Measurements from ENCODE around the gene TTYH1.

The TTYH1 gene

DNA sequence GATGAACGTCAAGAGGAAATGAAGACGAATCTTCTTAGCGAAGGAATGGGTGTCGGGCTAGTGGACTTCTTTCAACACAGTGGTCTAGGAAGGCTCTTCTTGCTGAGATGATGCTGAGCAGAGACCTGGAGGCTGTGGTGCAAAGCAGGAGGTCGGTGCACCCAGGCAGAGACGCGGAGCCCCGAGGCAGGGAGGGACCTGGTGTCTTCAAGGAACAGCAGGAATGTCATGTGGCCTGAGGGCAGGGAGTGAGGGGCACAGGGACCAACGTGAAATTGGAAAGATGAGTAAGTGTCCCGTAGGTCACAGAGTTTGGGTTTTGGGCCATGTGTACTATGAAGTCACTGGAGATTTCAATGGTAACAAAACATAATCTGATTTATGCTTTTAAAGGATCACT, 69.2 kb downstream of the TTYH1 start:
- DNase-seq = no peak

DNA sequence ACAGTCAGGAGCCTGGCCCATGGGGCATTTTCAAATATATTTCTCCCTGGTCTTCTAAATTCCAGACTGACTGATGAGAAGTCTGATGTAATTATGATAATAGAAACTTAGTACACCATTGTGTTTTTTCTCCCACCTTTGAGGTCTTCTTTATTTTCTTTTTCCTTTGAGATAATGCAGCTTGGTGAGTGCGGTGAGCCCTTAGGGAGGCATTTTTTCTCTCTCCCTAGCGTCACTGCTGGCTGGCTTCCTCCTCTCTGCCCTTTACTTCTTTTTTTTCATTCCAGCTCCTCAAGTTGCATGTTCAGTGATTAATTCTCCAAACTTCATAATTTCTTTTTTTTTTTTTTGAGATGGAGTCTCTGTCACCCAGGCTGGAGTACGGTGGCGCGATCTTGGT, 70.6 kb downstream of the TTYH1 start:
- DNase-seq = no peak

Measured in hippocampal formation (tissue), 2 donors.